AML-193 (cell line): ENCODE measurements around the gene EPC1.

ENCODE experiments used
- DNase-seq, 2 experiments: peaks; one replicate each; lab custom pipeline; 2025; lab: John Stamatoyannopoulos, UW

Gene EPC1

GRCh38 chr10:32337350-32337749, 9.6 kb downstream of the EPC1 start:
- DNase-seq: no peak

GRCh38 chr10:32333849-32334248, 13.1 kb downstream of the EPC1 start:
- no peak for DNase-seq

GRCh38 chr10:32332299-32332750, 14.6 kb downstream of the EPC1 start:
- DNase-seq: no peak

GRCh38 chr10:32331606-32332005, 15.4 kb downstream of the EPC1 start:
- DNase-seq: no peak

- DNase-seq: no peak
These were observed 16.7 kb downstream of the EPC1 start for GRCh38 chr10:32330214-32330613.

- DNase-seq: no peak
These were observed 17.9 kb downstream of the EPC1 start for GRCh38 chr10:32329061-32329460.

GRCh38 chr10:32328499-32328898, 18.5 kb downstream of the EPC1 start:
- no peak for DNase-seq

GRCh38 chr10:32327364-32327691, 19.6 kb downstream of the EPC1 start:
- no peak for DNase-seq

GRCh38 chr10:32326680-32327363, 20.1 kb downstream of the EPC1 start:
- DNase-seq: no peak

- no peak for DNase-seq
These were observed 20.8 kb downstream of the EPC1 start for GRCh38 chr10:32326119-32326518.

- DNase-seq: no peak
These were observed 23.9 kb downstream of the EPC1 start for GRCh38 chr10:32323051-32323450.

- no peak for DNase-seq
These were observed 25.8 kb downstream of the EPC1 start for GRCh38 chr10:32321016-32321631.

GRCh38 chr10:32318476-32318896, 28.5 kb downstream of the EPC1 start:
- peak; percentile 41 to 66 for DNase-seq

GRCh38 chr10:32317795-32318357, 29.1 kb downstream of the EPC1 start:
- DNase-seq: no peak

- DNase-seq: no peak
These were observed 31.5 kb downstream of the EPC1 start for GRCh38 chr10:32315424-32315823.

GRCh38 chr10:32314588-32314987, 32.4 kb downstream of the EPC1 start:
- DNase-seq: no peak

GRCh38 chr10:32308027-32308603, 38.8 kb downstream of the EPC1 start:
- no peak for DNase-seq

- DNase-seq: no peak
These were observed 39.3 kb downstream of the EPC1 start for GRCh38 chr10:32307609-32308008.

GRCh38 chr10:32299354-32299980, 47.5 kb downstream of the EPC1 start:
- DNase-seq: no peak

GRCh38 chr10:32298075-32298812, 48.7 kb downstream of the EPC1 start:
- DNase-seq: no peak

GRCh38 chr10:32295027-32295426, 51.9 kb downstream of the EPC1 start:
- no peak for DNase-seq

GRCh38 chr10:32293581-32293980, 53.4 kb downstream of the EPC1 start:
- no peak for DNase-seq
